Thyroid gland (tissue), 4 donors: ENCODE data around the gene CDK5RAP3. TPM values are rescaled to one million over a fixed set of nuclear protein-coding genes. Genes with fewer than 3 reads are reported as not detected.
"Not testable (repeated sequence)": the region's sequence is repeated elsewhere in the genome, so short reads cannot be mapped to it uniquely, and the experiment has no call there.

ENCODE experiments used
- DNase-seq, 2 donors: peaks; one replicate each; pipeline ENCODE4 v3.0.0-alpha.2; 2019
- H3K27ac ChIP-seq, 3 donors: fragments of 200-600 bp; sonication (generic); 1 replicate in 2 of 3; 2 replicates in 1 of 3; pipeline ENCODE4 v1.5.1; 2016 to 2019; ENCODE audit warnings: mild to moderate bottlenecking in 1 of 3, moderate library complexity in 1 of 3
- H3K27me3 ChIP-seq: fragments of 200-600 bp; sonication (generic); one replicate; pipeline ENCODE4 v1.5.1; 2019
- H3K36me3 ChIP-seq, 2 donors: fragments of 200-600 bp; sonication (generic); one replicate each; pipeline ENCODE4 v1.5.1; 2016 to 2019
- H3K4me1 ChIP-seq, 2 donors: fragments of 200-600 bp; sonication (generic); one replicate each; pipeline ENCODE4 v1.5.1; 2017 to 2019
- H3K4me3 ChIP-seq, 3 donors: fragments of 200-600 bp; sonication (generic); replicated peaks in 1 of 3; 1 replicate in 2 of 3; 2 replicates in 1 of 3; pipeline ENCODE4 v1.5.1; 2016; ENCODE audit warnings: mild to moderate bottlenecking in 1 of 3
- H3K9me3 ChIP-seq: fragments of 200-600 bp; sonication (generic); one replicate; pipeline ENCODE4 v1.5.1; 2017
- POLR2A ChIP-seq, 2 donors: fragments of 450-650 bp; IDR thresholded peaks; one replicate each; pipeline ENCODE4 v1.6.1; 2017; ENCODE audit warnings: antibody characterized with exemption in 2 of 2, mild to moderate bottlenecking in 2 of 2, moderate library complexity in 1 of 2
- WGBS, 2 donors: methylation state at CpG; one replicate each; pipeline ENCODE4 v1.1.5; 2017; 5-methylcytosine and 5-hydroxymethylcytosine counted together
- intact Hi-C: fragments of 100-400 bp; cut with DNase I; formaldehyde crosslinking; loops from one replicate; pipeline ENCODE4 v1.15.1; 2023
- total RNA-seq, 4 donors: library from RNA; depleted of rRNA; stranded (reverse); fragments of >200 nt; gene quantifications; one replicate each; pipeline ENCODE4 v1.2.3, GENCODE V29; 2016
- TF ChIP-seq, protein P1 (sequence below), 6 experiments: fragments of 200-600 bp in 3 of 6; fragments of 450-650 bp in 3 of 6; sonication (generic) in 3 of 6; IDR thresholded peaks; one replicate each; pipeline ENCODE4 v1.5.1; 2016 to 2019; ENCODE audit warnings: antibody characterized with exemption in 6 of 6, mild to moderate bottlenecking in 2 of 6, inconsistent platforms in 1 of 6, moderate library complexity in 1 of 6

The CDK5RAP3 gene
- total RNA-seq, 4 donors from 2014 or later, result 165 to 221 (median 193) TPM

DNA sequence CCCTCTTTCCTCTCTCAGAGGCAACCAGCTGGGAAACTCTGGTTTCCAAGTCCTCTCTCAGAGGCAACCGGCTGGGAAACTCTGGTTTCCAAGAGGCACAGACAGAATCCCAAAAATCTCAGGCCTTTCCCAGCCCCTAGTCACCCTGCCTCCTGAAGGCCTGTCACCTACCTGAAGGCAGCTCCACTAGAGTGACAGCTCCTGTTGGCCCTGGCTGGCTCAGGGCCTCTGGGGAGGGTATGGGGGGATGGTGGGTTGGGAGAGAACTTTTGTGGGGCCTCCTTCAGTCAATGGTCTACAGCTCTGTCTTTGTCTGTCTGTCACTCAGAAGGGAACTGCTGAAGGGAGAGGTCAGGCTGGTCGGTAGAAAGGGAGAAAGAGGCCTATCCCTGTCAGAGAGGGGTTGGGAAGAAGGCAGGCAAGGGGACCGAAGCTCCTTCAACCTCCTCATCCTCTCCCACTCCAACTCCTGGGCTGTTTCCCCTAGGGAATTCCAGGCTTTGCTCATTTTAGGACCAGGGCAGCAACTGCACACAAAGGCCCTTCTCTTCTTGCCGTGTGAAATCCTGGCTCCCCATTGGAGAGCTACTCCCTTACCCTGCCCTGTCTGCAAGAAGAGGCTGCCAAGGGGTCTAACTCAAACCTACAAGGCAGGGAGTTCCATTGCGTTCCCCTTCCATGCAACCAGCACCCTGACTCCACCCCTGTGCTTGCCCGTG is 43.1 kb downstream of the CDK5RAP3 start:
- no peak for DNase-seq
- TF ChIP-seq, protein P1, sequence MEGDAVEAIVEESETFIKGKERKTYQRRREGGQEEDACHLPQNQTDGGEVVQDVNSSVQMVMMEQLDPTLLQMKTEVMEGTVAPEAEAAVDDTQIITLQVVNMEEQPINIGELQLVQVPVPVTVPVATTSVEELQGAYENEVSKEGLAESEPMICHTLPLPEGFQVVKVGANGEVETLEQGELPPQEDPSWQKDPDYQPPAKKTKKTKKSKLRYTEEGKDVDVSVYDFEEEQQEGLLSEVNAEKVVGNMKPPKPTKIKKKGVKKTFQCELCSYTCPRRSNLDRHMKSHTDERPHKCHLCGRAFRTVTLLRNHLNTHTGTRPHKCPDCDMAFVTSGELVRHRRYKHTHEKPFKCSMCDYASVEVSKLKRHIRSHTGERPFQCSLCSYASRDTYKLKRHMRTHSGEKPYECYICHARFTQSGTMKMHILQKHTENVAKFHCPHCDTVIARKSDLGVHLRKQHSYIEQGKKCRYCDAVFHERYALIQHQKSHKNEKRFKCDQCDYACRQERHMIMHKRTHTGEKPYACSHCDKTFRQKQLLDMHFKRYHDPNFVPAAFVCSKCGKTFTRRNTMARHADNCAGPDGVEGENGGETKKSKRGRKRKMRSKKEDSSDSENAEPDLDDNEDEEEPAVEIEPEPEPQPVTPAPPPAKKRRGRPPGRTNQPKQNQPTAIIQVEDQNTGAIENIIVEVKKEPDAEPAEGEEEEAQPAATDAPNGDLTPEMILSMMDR (IDR thresholded peaks at IDR 0.05), result no peak
- TF ChIP-seq POLR2A (IDR thresholded peaks at IDR 0.05), result no peak
- no peaks in the 10 kb centered on the region for H3K36me3 ChIP-seq
- no peak overlapping the region for H3K4me3 ChIP-seq
- peaks cover 7 to 12% of the 10 kb centered on the region in 2 donors for H3K4me1 ChIP-seq
- WGBS, 2 donors, result 86% methylated on average over 6 of the region's 6 CpGs
- no peaks in the 10 kb centered on the region for H3K9me3 ChIP-seq
- no peaks in the 10 kb centered on the region for H3K27me3 ChIP-seq
- intact Hi-C loops, result no loop called here
- H3K27ac ChIP-seq, result no peak overlapping the region

- TF ChIP-seq, protein P1 (IDR thresholded peaks at IDR 0.05), result no peak
- TF ChIP-seq POLR2A (IDR thresholded peaks at IDR 0.05), result no peak
- WGBS, 2 donors, result 72 to 74% methylated on average over 8 of the region's 8 CpGs
- intact Hi-C loops, result loop anchor here (5.0 kb wide), 2 partner anchors 37 to 167 kb away; no protein-coding TSS in a partner anchor
- no peak overlapping the region for H3K27ac ChIP-seq
- H3K27me3 ChIP-seq, result no peaks in the 10 kb centered on the region
- no peaks in the 10 kb centered on the region for H3K36me3 ChIP-seq
- no peaks in the 10 kb centered on the region for H3K9me3 ChIP-seq
- no peak overlapping the region for H3K4me3 ChIP-seq
- H3K4me1 ChIP-seq, result peaks cover 7 to 12% of the 10 kb centered on the region in 2 donors
- DNase-seq, result no peak
These were observed 43.7 kb downstream of the CDK5RAP3 start for GRCh38 chr17:48014595-48015111.

DNA sequence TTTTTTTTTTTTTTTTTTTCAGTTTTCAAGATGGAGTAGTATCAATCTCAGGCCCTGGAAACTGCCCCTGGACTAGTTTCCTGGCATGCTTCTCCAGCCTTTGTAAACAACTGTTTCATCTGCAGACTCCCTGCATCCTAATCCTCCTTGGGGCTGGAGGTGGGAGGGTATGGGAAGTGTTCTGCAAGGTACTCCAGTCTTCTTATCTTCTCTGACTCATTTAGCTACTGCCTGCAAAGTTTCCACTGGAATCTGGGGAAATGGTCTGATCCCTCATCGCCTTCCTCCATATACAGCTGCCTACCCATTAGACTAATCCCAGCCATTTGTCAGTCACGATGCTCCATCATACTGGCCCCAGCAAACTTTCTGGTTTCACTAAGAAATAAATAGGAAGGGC is 45.2 kb downstream of the CDK5RAP3 start:
- no peak overlapping the region for H3K4me3 ChIP-seq
- H3K4me1 ChIP-seq, result peaks cover 7 to 12% of the 10 kb centered on the region in 2 donors
- H3K9me3 ChIP-seq, result no peaks in the 10 kb centered on the region
- no peaks in the 10 kb centered on the region for H3K36me3 ChIP-seq
- intact Hi-C loops, result loop anchor here (5.0 kb wide), 2 partner anchors 39 to 169 kb away; no protein-coding TSS in a partner anchor
- H3K27ac ChIP-seq, result no peak overlapping the region
- no peaks in the 10 kb centered on the region for H3K27me3 ChIP-seq
- 79 to 93% methylated on average over 2 of the region's 2 CpGs for WGBS, 2 donors
- TF ChIP-seq, protein P1 (IDR thresholded peaks at IDR 0.05), result no peak
- TF ChIP-seq POLR2A (IDR thresholded peaks at IDR 0.05), result no peak
- DNase-seq, result no peak

DNA sequence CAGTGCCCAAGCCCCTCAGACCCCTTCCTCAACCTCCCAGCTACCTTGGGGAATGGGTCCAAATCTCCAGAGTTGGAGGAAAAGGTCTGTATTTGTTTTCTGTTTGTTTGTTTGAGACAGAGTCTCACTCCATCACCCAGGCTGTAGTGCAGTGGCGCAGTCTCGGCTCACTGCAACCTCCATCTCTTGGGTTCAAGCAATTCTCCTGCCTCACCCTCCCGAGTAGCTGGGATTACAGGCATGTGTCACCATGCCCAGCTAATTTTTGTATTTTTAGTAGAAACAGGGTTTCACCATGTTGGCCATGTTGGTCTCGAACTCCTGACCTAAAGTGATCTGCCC is 46.9 kb downstream of the CDK5RAP3 start:
- DNase-seq, H3K36me3 ChIP-seq, H3K9me3 ChIP-seq, H3K4me3 ChIP-seq, H3K4me1 ChIP-seq, H3K27ac ChIP-seq, H3K27me3 ChIP-seq: not testable (repeated sequence)
- 90% methylated on average over 4 of the region's 4 CpGs for WGBS, 2 donors
- intact Hi-C loops, result loop anchor here (5.0 kb wide), 2 partner anchors 40 to 170 kb away; no protein-coding TSS in a partner anchor

- no peak for DNase-seq
- Histone ChIP-seq H3K27ac (no peak overlapping the region), H3K27me3 (no peaks in the 10 kb centered on the region), H3K9me3 (no peaks in the 10 kb centered on the region), H3K4me1 (peaks cover 26 to 32% of the 10 kb centered on the region in 2 donors), H3K4me3 (no peak overlapping the region), H3K36me3 (no peaks in the 10 kb centered on the region)
- intact Hi-C loops, result no loop called here
- TF ChIP-seq, protein P1 (IDR thresholded peaks at IDR 0.05), result no peak
- TF ChIP-seq POLR2A (IDR thresholded peaks at IDR 0.05), result no peak
- 76 to 86% methylated on average over 5 of the region's 5 CpGs for WGBS, 2 donors
These were observed 51.0 kb downstream of the CDK5RAP3 start for GRCh38 chr17:48021934-48022333.
